Measurements from ENCODE around the gene LHX6. TPM values are rescaled to one million over a fixed set of nuclear protein-coding genes. Genes with fewer than 3 reads are reported as not detected.

The LHX6 gene
- total RNA-seq, 1 experiment from 2014 or later = 1.5 TPM

DNA sequence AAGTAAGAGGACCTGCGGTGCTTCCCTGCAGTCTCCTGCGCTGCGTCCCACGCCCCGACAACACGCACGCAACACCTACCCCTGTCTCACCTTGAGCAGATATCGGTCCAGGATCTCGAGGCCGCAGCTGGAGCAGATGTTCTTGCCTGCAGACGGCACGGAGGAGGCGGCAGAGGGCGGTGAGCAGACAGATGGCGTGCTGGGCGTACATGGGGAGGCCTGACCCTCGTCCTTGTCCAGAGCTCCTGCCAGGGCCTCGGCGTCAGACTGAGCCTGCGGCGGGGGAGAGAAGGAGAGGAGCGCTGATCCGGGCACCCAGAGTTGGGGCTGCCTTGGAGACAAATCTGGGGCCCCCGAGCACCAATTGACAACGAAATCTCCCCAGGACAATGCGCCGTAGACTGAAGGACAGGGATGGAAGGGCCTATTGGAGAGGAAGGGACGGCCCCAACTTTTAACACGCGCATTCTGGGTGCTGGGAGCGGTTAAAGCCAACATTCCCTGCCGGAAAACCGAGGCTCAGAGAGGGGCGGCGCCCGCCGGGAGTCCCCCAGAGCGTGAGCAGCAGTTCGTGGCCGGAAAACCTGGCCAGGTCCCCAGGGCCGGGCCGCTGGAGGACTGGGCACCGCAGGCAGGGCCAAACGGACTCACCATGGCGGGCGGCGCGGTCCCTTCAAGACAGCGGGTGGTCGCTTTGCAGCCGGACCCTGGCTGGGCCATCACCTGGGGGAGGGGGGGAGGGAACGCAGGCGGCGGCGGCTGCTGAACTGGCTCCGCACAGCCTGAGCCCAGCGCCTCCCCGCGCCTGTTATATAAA lies 1.8 kb downstream of the LHX6 start:
- ChIA-PET POLR2A (interaction anchor here (1.0 kb wide), 1 partner anchor 102 kb away, joined by 3 read pairs; no protein-coding TSS in a partner anchor), CTCF (interaction anchor here (1.3 to 2.2 kb wide), 6 partner anchors 38 to 130 kb away, joined by 3 to 10 read pairs (median 5); partner anchors contain the start of genes MRRF and RBM18)
- DNase-seq (ENCODE audit: low spot score) = peak; percentile 57
- Mint-ChIP-seq H3K9me3 (no peaks in the 10 kb centered on the region), H3K27ac (no peak overlapping the region), H3K4me3 (peak overlapping the region; percentile 68), H3K4me1 (peaks cover 29% of the 10 kb centered on the region), H3K27me3 (ENCODE audit: low read depth) (peaks cover 65% of the 10 kb centered on the region), H3K36me3 (peaks cover 5% of the 10 kb centered on the region; the same call in 1 of the 2 replicates)
- ATAC-seq = peak; percentile 13
- TF ChIP-seq CREB1 (CRISPR knock-in tag; IDR thresholded peaks at IDR 0.05) = no peak
- no peak for TF ChIP-seq ZNF671 (CRISPR knock-in tag; IDR thresholded peaks at IDR 0.05)
- no peak for TF ChIP-seq PREB (CRISPR knock-in tag; IDR thresholded peaks at IDR 0.05; ENCODE audit: borderline replicate concordance)
- TF ChIP-seq FOXP4 (CRISPR knock-in tag; IDR thresholded peaks at IDR 0.05) = no peak
- peak; percentile 34; the same call in 1 of the 2 replicates for TF ChIP-seq PRDM15 (CRISPR knock-in tag; IDR thresholded peaks at IDR 0.05)
- no peak for TF ChIP-seq SMAD4 (CRISPR knock-in tag; IDR thresholded peaks at IDR 0.05)
- no peak for TF ChIP-seq STAT6 (CRISPR knock-in tag; conservative IDR thresholded peaks at IDR 0.05; ENCODE audit: low read depth)
- no peak for TF ChIP-seq IRF1 (CRISPR knock-in tag; IDR thresholded peaks at IDR 0.05)
- TF ChIP-seq MLX (CRISPR knock-in tag; IDR thresholded peaks at IDR 0.05) = no peak

GRCh38 chr9:122226142-122226757 lies 2.5 kb downstream of the LHX6 start:
- ATAC-seq (peak; percentile 3; the same call in 1 of the 2 replicates), DNase-seq (ENCODE audit: low spot score) (peak; percentile 40)
- ChIA-PET POLR2A (interaction anchor here (0.8 to 1.0 kb wide), 2 partner anchors 12 to 101 kb away, joined by 3 read pairs; no protein-coding TSS in a partner anchor), CTCF (interaction anchor here (0.9 to 2.2 kb wide), 8 partner anchors 39 to 130 kb away, joined by 3 to 10 read pairs (median 4); partner anchors contain the start of genes MRRF and RBM18)
- Mint-ChIP-seq H3K36me3 (peaks cover 5% of the 10 kb centered on the region; the same call in 1 of the 2 replicates), H3K27ac (no peak overlapping the region), H3K27me3 (ENCODE audit: low read depth) (peaks cover 72% of the 10 kb centered on the region), H3K4me3 (peak overlapping the region; percentile 68), H3K4me1 (peaks cover 36% of the 10 kb centered on the region), H3K9me3 (no peaks in the 10 kb centered on the region)
- TF ChIP-seq IRF1 (CRISPR knock-in tag; IDR thresholded peaks at IDR 0.05) (0 out of 2 replicates have a peak, but pooled peaks have one; percentile 57), CREB1 (CRISPR knock-in tag; IDR thresholded peaks at IDR 0.05) (no peak), ZNF219 (CRISPR knock-in tag; IDR thresholded peaks at IDR 0.05; ENCODE audit: borderline replicate concordance) (0 out of 2 replicates have a peak, but pooled peaks have one; percentile 54), FOXK1 (CRISPR knock-in tag; IDR thresholded peaks at IDR 0.05) (peak; percentile 79), NFYB (CRISPR knock-in tag; conservative IDR thresholded peaks at IDR 0.05; ENCODE audit: low read depth) (0 out of 2 replicates have a peak, but pooled peaks have one; percentile 10)
- TF ChIP-seq, protein P1, sequence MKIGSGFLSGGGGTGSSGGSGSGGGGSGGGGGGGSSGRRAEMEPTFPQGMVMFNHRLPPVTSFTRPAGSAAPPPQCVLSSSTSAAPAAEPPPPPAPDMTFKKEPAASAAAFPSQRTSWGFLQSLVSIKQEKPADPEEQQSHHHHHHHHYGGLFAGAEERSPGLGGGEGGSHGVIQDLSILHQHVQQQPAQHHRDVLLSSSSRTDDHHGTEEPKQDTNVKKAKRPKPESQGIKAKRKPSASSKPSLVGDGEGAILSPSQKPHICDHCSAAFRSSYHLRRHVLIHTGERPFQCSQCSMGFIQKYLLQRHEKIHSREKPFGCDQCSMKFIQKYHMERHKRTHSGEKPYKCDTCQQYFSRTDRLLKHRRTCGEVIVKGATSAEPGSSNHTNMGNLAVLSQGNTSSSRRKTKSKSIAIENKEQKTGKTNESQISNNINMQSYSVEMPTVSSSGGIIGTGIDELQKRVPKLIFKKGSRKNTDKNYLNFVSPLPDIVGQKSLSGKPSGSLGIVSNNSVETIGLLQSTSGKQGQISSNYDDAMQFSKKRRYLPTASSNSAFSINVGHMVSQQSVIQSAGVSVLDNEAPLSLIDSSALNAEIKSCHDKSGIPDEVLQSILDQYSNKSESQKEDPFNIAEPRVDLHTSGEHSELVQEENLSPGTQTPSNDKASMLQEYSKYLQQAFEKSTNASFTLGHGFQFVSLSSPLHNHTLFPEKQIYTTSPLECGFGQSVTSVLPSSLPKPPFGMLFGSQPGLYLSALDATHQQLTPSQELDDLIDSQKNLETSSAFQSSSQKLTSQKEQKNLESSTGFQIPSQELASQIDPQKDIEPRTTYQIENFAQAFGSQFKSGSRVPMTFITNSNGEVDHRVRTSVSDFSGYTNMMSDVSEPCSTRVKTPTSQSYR (CRISPR knock-in tag; IDR thresholded peaks at IDR 0.05) = peak; percentile 77; the same call in 1 of the 2 replicates
- TF ChIP-seq, protein P2, sequence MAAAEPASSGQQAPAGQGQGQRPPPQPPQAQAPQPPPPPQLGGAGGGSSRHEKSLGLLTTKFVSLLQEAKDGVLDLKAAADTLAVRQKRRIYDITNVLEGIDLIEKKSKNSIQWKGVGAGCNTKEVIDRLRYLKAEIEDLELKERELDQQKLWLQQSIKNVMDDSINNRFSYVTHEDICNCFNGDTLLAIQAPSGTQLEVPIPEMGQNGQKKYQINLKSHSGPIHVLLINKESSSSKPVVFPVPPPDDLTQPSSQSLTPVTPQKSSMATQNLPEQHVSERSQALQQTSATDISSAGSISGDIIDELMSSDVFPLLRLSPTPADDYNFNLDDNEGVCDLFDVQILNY (CRISPR knock-in tag; IDR thresholded peaks at IDR 0.05) = no peak

Data from WTC11 (cell line).